GM12878 (cell line): ENCODE data around the gene TFCP2L1. TPM values are rescaled to one million over a fixed set of nuclear protein-coding genes. Genes with fewer than 3 reads are reported as not detected.

Source experiments
- ATAC-seq: fragments of 200-7000 bp; cut with Tn5 transposase; 3 replicates; pipeline ENCODE4 v1.9.1; 2020; ENCODE audit warnings: mild to moderate bottlenecking, moderate library complexity
- BruUV-seq: library from RNA; stranded (reverse); fragments of 400-500 nt; replicated peaks from 2 replicates; lab custom pipeline; 2021; lab: Mats Ljungman, UMichigan
- CTCF ChIA-PET: fragments of 300-600 bp; sonication (Branson Sonifier 250); formaldehyde crosslinking; extraction: SDS; loops from one replicate; lab custom pipeline; 2021; ENCODE audit warnings: inconsistent platforms; lab: Yijun Ruan, JAX
- POLR2A ChIA-PET: fragments of 350-600 bp; formaldehyde crosslinking; extraction: SDS; loops from one replicate; lab custom pipeline; 2021; ENCODE audit warnings: inconsistent platforms; lab: Charles Lee
- RAD21 ChIA-PET: fragments of 300-600 bp; sonication (Branson Sonifier 250); formaldehyde crosslinking; loops from one replicate; lab custom pipeline; 2023; ENCODE audit warnings: antibody characterized with exemption; ENCODE audit not compliant: unreplicated experiment; lab: Charles Lee
- SMC1A ChIA-PET: fragments of 300-600 bp; sonication (Branson Sonifier 250); formaldehyde crosslinking; loops from one replicate; lab custom pipeline; 2023; ENCODE audit not compliant: unreplicated experiment, uncharacterized antibody; lab: Charles Lee
- DNase-seq: peaks from one replicate; pipeline ENCODE4 v3.0.0-alpha.2; 2011; ENCODE audit warnings: low read depth, low spot score
- FAIRE-seq: peaks from 3 replicates; lab custom pipeline; 2011; peaks lifted over from hg19 to GRCh38; lab: Jason Lieb, UNC
- H2AFZ ChIP-seq: 2 replicates; pipeline ENCODE4 v1.6.0; 2011; ENCODE audit warnings: low read depth, low read length, control low read depth; ENCODE audit not compliant: control insufficient read depth
- H3K27ac ChIP-seq: 2 replicates; pipeline ENCODE4 v1.5.1; 2011; ENCODE audit warnings: control low read depth; ENCODE audit not compliant: control insufficient read depth, insufficient read depth
- H3K27me3 ChIP-seq, 2 experiments: replicated peaks in 1 of 2; 2 replicates each; pipeline versions ENCODE4 v1.6.0 to v1.6.1; 2011; ENCODE audit warnings: low read length in 1 of 2; ENCODE audit not compliant: control insufficient read depth in 2 of 2, insufficient read depth in 2 of 2
- H3K36me3 ChIP-seq, 2 experiments: 2 replicates each; pipeline ENCODE4 v1.5.1; 2011; ENCODE audit warnings: low read length in 1 of 2; ENCODE audit not compliant: control insufficient read depth in 2 of 2, insufficient read depth in 2 of 2
- H3K4me1 ChIP-seq: 2 replicates; pipeline ENCODE4 v1.6.1; 2011; ENCODE audit warnings: mild to moderate bottlenecking, low read length, moderate library complexity, mixed read lengths; ENCODE audit not compliant: control insufficient read depth, insufficient read depth
- H3K4me2 ChIP-seq: 2 replicates; pipeline ENCODE4 v1.6.0; 2011; ENCODE audit warnings: control low read depth; ENCODE audit not compliant: control insufficient read depth, insufficient read depth
- H3K4me3 ChIP-seq: fragments of 200-600 bp; sonication (generic); 2 replicates; pipeline ENCODE4 v1.5.1; 2016
- H3K79me2 ChIP-seq: 2 replicates; pipeline ENCODE4 v1.6.0; 2011; ENCODE audit warnings: low read length; ENCODE audit not compliant: control insufficient read depth, insufficient read depth
- H3K9ac ChIP-seq: 2 replicates; pipeline ENCODE4 v1.8.0; 2011; ENCODE audit warnings: low read length, control low read depth, mixed read lengths; ENCODE audit not compliant: control insufficient read depth, insufficient read depth
- H3K9me3 ChIP-seq: replicated peaks from 3 replicates; pipeline ENCODE4 v1.5.1; 2011; ENCODE audit warnings: mild to moderate bottlenecking, low read length; ENCODE audit not compliant: control insufficient read depth, insufficient read depth
- H4K20me1 ChIP-seq: 2 replicates; pipeline ENCODE4 v1.6.0; 2011; ENCODE audit not compliant: control insufficient read depth, insufficient read depth
- CBFB ChIP-seq: IDR thresholded peaks from 2 replicates; pipeline ENCODE4 v1.6.1; 2016; ENCODE audit warnings: antibody characterized with exemption, low read depth
- CEBPB ChIP-seq, 2 experiments: fragments of 150-350 bp in 1 of 2; IDR thresholded peaks; 2 replicates each; pipeline ENCODE4 v1.6.1; 2012 to 2014; ENCODE audit warnings: low read depth in 2 of 2, low read length in 2 of 2, borderline replicate concordance in 1 of 2, inconsistent platforms in 1 of 2
- EGR1 ChIP-seq, 2 experiments: IDR thresholded peaks; 1 replicate in 1 of 2; 2 replicates in 1 of 2; pipeline ENCODE4 v1.6.1; 2011 to 2012; ENCODE audit warnings: low read depth in 2 of 2, low read length in 2 of 2, borderline replicate concordance in 1 of 2, mild to moderate bottlenecking in 1 of 2, moderate library complexity in 1 of 2
- IKZF2 ChIP-seq, 2 experiments: fragments of 450-650 bp; IDR thresholded peaks; 2 replicates each; pipeline ENCODE4 v1.6.1; 2017; ENCODE audit warnings: mild to moderate bottlenecking in 2 of 2, moderate library complexity in 2 of 2
- MTA2 ChIP-seq: fragments of 450-650 bp; IDR thresholded peaks from 2 replicates; pipeline ENCODE4 v1.6.1; 2016; ENCODE audit warnings: low read depth, mild to moderate bottlenecking, moderate library complexity
- RAD21 ChIP-seq: IDR thresholded peaks from 2 replicates; pipeline ENCODE4 v1.6.1; 2011; ENCODE audit warnings: mild to moderate bottlenecking, low read depth, low read length, moderate library complexity; ENCODE audit not compliant: insufficient read depth
- RCOR1 ChIP-seq: conservative IDR thresholded peaks from 2 replicates; pipeline ENCODE4 v1.6.1; 2012; ENCODE audit warnings: low read depth, low read length, improper control_type of control experiment
- RUNX3 ChIP-seq: IDR thresholded peaks from 2 replicates; pipeline ENCODE4 v1.6.1; 2012; ENCODE audit warnings: low read length, inconsistent platforms
- STAT3 ChIP-seq: IDR thresholded peaks from 2 replicates; pipeline ENCODE4 v1.6.1; 2011; ENCODE audit warnings: low read depth, low read length, improper control_type of control experiment
- TAF1 ChIP-seq: IDR thresholded peaks from 2 replicates; pipeline ENCODE4 v1.6.1; 2011; ENCODE audit warnings: mild to moderate bottlenecking, low read depth, low read length, borderline replicate concordance
- TCF12 ChIP-seq: IDR thresholded peaks from 2 replicates; pipeline ENCODE4 v1.6.1; 2011; ENCODE audit warnings: low read depth, mild to moderate bottlenecking, low read length
- YBX1 ChIP-seq: fragments of 450-650 bp; IDR thresholded peaks from 2 replicates; pipeline ENCODE4 v1.6.1; 2016; ENCODE audit warnings: antibody characterized with exemption
- ZBED1 ChIP-seq: IDR thresholded peaks from 2 replicates; pipeline ENCODE4 v1.6.1; 2016; ENCODE audit warnings: borderline replicate concordance
- ZNF384 ChIP-seq: IDR thresholded peaks from 2 replicates; pipeline ENCODE4 v1.6.1; 2012; ENCODE audit warnings: low read depth, mild to moderate bottlenecking, low read length, improper control_type of control experiment, borderline replicate concordance
- WGBS: methylation state at CpG from one replicate; pipeline ENCODE4 v1.1.6; 2016; ENCODE audit warnings: low lambda C conversion rate; ENCODE audit not compliant: insufficient replicate concordance, insufficient coverage; ENCODE audit errors: missing lambda C conversion rate; 5-methylcytosine and 5-hydroxymethylcytosine counted together
- in situ Hi-C: fragments of 300-500 bp; cut with MboI; formaldehyde crosslinking; loops from 9 replicates; pipeline ENCODE4 v1.14.3; 2018; ENCODE audit warnings: mixed read lengths
- intact Hi-C: fragments of 100-400 bp; cut with micrococcal nuclease; formaldehyde crosslinking; loops from one replicate; pipeline ENCODE4 v1.14.2; 2022; ENCODE audit not compliant: unreplicated experiment
- polyA plus RNA-seq, 11 experiments: library from polyadenylated mRNA; depleted of rRNA in 4 of 11; unstranded in 6 of 11; stranded (reverse) in 5 of 11; fragments of >200 nt; fragmentation: Nextera tagmentation in 4 of 11; fragmentation: Illumina TruSeq in 1 of 11; extraction: Ambion mirVana in 4 of 11; extraction: Trizol in 1 of 11; gene quantifications; 1 replicate in 1 of 11; 2 replicates in 10 of 11; pipeline versions ENCODE4 v1.2.1 to v1.2.3, GENCODE V29; 2011 to 2016; ENCODE audit warnings: inconsistent platforms in 2 of 11, missing spikeins in 2 of 11, low read depth in 1 of 11
- total RNA-seq, 4 experiments: library from RNA; depleted of rRNA in 3 of 4; stranded (reverse); fragments of >200 nt in 3 of 4; fragmentation: Illumina TruSeq in 1 of 4; extraction: Trizol in 1 of 4; gene quantifications; 2 replicates each; pipeline versions ENCODE4 v1.2.1 to v1.2.3, GENCODE V29; 2013 to 2021
- TF ChIP-seq, protein P1 (sequence below): fragments of 450-650 bp; IDR thresholded peaks from 2 replicates; pipeline ENCODE4 v1.6.1; 2016; ENCODE audit warnings: mild to moderate bottlenecking

The TFCP2L1 gene
- total and polyA plus RNA-seq, 10 of the 15 experiments (the other 5 are each of a cell fraction or from before 2014, with no cell fraction given): 0.02 to 0.21 (median 0.09) TPM; not detected in 1

DNA sequence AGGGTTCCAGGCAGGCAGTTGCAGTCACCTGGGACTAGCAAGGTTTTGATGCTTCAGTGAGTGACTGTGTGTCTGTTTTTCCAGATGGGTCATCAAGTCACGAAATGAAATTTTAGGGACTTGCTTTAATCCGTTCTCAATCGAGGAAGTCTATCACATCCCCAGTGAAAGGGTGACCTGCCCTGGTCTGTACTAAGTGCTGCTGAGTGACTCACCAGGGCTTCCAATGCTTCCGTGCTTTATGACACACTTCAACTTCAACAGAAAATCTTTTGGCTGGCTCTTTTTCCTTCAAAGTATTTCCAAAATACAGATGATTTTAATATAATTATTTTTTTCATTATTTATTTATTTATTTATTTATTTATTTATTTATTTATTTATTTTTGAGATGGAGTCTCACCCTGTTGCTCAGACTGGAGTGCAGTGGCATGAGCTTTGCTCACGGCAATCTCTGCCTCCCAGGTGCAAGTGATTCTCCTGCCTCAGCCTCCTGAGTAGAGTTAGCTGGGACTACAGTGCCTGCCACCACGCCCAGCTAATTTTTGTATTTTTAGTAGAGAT is 18.4 kb downstream of the TFCP2L1 start:
- ChIA-PET POLR2A (no interaction called here), SMC1A (no interaction called here), CTCF (no interaction called here), RAD21 (no interaction called here)
- Histone ChIP-seq H3K4me2 (no peak overlapping the region), H3K27me3 (no peaks in the 10 kb centered on the region), H3K9me3 (no peaks in the 10 kb centered on the region), H3K4me3 (no peak overlapping the region), H4K20me1 (no peaks in the 10 kb centered on the region), H3K4me1 (no peaks in the 10 kb centered on the region), H3K9ac (no peak overlapping the region), H2AFZ (no peak overlapping the region), H3K27ac (no peak overlapping the region), H3K79me2 (no peaks in the 10 kb centered on the region), H3K36me3 (no peaks in the 10 kb centered on the region)
- no peak for DNase-seq
- TF ChIP-seq RCOR1 (no peak), MTA2 (no peak), STAT3 (no peak), RUNX3 (no peak), CEBPB (IDR thresholded peaks at IDR 0.05; ENCODE audit: borderline replicate concordance in 1 of 2, low read depth in 2 of 2, low read length in 2 of 2) (no peak), TAF1 (no peak), RAD21 (no peak), IKZF2 (IDR thresholded peaks at IDR 0.05) (no peak), YBX1 (no peak), CBFB (no peak), ZBED1 (no peak), ZNF384 (no peak), EGR1 (IDR thresholded peaks at IDR 0.05; ENCODE audit: borderline replicate concordance in 1 of 2, low read depth in 2 of 2, low read length in 2 of 2) (no peak), TCF12 (no peak)
- TF ChIP-seq, protein P1, sequence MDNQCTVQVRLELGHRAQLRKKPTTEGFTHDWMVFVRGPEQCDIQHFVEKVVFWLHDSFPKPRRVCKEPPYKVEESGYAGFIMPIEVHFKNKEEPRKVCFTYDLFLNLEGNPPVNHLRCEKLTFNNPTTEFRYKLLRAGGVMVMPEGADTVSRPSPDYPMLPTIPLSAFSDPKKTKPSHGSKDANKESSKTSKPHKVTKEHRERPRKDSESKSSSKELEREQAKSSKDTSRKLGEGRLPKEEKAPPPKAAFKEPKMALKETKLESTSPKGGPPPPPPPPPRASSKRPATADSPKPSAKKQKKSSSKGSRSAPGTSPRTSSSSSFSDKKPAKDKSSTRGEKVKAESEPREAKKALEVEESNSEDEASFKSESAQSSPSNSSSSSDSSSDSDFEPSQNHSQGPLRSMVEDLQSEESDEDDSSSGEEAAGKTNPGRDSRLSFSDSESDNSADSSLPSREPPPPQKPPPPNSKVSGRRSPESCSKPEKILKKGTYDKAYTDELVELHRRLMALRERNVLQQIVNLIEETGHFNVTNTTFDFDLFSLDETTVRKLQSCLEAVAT: no peak
- ATAC-seq: no peak
- intact Hi-C loops (no loop called here), in situ Hi-C loops (no loop called here)
- WGBS: 47% methylated on average over 6 of the region's 6 CpGs
- BruUV-seq: no TSS peak
- FAIRE-seq: no peak
